Measurements from ENCODE around the gene CLCNKB.
"Not testable (repeated sequence)": the region's sequence is repeated elsewhere in the genome, so short reads cannot be mapped to it uniquely, and the experiment has no call there.

DNA sequence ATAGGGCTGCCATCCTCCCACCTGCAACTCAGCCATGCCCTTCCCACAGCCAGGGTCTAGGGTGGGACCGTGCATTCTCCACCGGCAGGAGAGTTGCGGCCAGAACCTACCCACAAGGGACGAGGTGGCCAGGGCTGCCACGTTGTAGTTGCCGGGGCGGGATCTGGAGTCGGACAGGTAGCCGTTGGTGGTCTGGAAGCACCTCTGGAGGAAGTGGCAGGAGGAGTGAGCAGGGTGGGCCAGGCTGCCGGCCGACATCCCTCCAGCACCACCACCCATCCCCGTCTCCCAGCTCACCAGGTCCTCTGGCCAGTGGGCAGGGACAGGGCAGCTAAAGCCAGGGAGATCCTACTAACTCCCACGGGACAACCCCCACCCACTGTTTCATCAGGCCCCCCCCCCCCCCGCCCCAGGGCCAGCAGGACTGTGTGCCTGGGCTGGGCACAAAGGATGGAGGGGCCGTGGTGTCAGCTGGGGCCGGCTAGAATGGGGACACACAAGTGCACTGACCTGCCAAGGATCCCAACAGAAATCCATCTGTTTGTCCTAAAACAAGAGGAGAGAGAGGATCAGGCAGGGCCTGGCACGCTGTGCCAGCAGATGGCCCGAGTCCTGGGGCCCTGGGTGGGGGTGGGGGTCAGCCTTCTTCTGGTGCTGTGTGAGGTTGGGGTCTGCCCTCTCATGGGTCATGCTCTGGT lies 18.6 kb downstream of the CLCNKB start:
- TF ChIP-seq, protein P1, sequence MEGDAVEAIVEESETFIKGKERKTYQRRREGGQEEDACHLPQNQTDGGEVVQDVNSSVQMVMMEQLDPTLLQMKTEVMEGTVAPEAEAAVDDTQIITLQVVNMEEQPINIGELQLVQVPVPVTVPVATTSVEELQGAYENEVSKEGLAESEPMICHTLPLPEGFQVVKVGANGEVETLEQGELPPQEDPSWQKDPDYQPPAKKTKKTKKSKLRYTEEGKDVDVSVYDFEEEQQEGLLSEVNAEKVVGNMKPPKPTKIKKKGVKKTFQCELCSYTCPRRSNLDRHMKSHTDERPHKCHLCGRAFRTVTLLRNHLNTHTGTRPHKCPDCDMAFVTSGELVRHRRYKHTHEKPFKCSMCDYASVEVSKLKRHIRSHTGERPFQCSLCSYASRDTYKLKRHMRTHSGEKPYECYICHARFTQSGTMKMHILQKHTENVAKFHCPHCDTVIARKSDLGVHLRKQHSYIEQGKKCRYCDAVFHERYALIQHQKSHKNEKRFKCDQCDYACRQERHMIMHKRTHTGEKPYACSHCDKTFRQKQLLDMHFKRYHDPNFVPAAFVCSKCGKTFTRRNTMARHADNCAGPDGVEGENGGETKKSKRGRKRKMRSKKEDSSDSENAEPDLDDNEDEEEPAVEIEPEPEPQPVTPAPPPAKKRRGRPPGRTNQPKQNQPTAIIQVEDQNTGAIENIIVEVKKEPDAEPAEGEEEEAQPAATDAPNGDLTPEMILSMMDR (conservative IDR thresholded peaks at IDR 0.05; ENCODE audit: low read depth in 2 of 2): not testable (repeated sequence)
- not testable (repeated sequence) for TF ChIP-seq STAT1 (IDR thresholded peaks at IDR 0.05; ENCODE audit: unreplicated experiment)
- TF ChIP-seq, protein P2, sequence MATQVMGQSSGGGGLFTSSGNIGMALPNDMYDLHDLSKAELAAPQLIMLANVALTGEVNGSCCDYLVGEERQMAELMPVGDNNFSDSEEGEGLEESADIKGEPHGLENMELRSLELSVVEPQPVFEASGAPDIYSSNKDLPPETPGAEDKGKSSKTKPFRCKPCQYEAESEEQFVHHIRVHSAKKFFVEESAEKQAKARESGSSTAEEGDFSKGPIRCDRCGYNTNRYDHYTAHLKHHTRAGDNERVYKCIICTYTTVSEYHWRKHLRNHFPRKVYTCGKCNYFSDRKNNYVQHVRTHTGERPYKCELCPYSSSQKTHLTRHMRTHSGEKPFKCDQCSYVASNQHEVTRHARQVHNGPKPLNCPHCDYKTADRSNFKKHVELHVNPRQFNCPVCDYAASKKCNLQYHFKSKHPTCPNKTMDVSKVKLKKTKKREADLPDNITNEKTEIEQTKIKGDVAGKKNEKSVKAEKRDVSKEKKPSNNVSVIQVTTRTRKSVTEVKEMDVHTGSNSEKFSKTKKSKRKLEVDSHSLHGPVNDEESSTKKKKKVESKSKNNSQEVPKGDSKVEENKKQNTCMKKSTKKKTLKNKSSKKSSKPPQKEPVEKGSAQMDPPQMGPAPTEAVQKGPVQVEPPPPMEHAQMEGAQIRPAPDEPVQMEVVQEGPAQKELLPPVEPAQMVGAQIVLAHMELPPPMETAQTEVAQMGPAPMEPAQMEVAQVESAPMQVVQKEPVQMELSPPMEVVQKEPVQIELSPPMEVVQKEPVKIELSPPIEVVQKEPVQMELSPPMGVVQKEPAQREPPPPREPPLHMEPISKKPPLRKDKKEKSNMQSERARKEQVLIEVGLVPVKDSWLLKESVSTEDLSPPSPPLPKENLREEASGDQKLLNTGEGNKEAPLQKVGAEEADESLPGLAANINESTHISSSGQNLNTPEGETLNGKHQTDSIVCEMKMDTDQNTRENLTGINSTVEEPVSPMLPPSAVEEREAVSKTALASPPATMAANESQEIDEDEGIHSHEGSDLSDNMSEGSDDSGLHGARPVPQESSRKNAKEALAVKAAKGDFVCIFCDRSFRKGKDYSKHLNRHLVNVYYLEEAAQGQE (IDR thresholded peaks at IDR 0.05; ENCODE audit: unreplicated experiment): not testable (repeated sequence)
